ENCODE results near the gene CSNK1D.

- TF ChIP-seq REST (IDR thresholded peaks at IDR 0.05; ENCODE audit: unreplicated experiment) (no peak), CTCF (conservative IDR thresholded peaks at IDR 0.05; ENCODE audit: low read depth in 2 of 2) (no peak), JUNB (IDR thresholded peaks at IDR 0.05; ENCODE audit: unreplicated experiment) (no peak), POLR2AphosphoS5 (IDR thresholded peaks at IDR 0.05; ENCODE audit: low read depth) (no peak), CREB1 (CRISPR knock-in tag; IDR thresholded peaks at IDR 0.05; ENCODE audit: low read depth) (no peak), EZH2 (IDR thresholded peaks at IDR 0.05; ENCODE audit: low read depth, unreplicated experiment) (no peak), ETS1 (IDR thresholded peaks at IDR 0.05) (no peak), EZH2phosphoT487 (IDR thresholded peaks at IDR 0.05; ENCODE audit: unreplicated experiment) (no peak), STAT1 (IDR thresholded peaks at IDR 0.05; ENCODE audit: unreplicated experiment) (no peak)
Measured at GRCh38 chr17:82322526-82323453, 49.3 kb upstream of the CSNK1D start.
